TTC549 (cell line): ENCODE results near the gene ARHGAP42.
"Not testable (repeated sequence)": the region's sequence is repeated elsewhere in the genome, so short reads cannot be mapped to it uniquely, and the experiment has no call there.

Experiments used
- FAIRE-seq: peaks from 2 replicates; lab custom pipeline; 2012; peaks lifted over from hg19 to GRCh38; lab: Jason Lieb, UNC

The ARHGAP42 gene, protein sequence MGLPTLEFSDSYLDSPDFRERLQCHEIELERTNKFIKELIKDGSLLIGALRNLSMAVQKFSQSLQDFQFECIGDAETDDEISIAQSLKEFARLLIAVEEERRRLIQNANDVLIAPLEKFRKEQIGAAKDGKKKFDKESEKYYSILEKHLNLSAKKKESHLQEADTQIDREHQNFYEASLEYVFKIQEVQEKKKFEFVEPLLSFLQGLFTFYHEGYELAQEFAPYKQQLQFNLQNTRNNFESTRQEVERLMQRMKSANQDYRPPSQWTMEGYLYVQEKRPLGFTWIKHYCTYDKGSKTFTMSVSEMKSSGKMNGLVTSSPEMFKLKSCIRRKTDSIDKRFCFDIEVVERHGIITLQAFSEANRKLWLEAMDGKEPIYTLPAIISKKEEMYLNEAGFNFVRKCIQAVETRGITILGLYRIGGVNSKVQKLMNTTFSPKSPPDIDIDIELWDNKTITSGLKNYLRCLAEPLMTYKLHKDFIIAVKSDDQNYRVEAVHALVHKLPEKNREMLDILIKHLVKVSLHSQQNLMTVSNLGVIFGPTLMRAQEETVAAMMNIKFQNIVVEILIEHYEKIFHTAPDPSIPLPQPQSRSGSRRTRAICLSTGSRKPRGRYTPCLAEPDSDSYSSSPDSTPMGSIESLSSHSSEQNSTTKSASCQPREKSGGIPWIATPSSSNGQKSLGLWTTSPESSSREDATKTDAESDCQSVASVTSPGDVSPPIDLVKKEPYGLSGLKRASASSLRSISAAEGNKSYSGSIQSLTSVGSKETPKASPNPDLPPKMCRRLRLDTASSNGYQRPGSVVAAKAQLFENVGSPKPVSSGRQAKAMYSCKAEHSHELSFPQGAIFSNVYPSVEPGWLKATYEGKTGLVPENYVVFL

DNA sequence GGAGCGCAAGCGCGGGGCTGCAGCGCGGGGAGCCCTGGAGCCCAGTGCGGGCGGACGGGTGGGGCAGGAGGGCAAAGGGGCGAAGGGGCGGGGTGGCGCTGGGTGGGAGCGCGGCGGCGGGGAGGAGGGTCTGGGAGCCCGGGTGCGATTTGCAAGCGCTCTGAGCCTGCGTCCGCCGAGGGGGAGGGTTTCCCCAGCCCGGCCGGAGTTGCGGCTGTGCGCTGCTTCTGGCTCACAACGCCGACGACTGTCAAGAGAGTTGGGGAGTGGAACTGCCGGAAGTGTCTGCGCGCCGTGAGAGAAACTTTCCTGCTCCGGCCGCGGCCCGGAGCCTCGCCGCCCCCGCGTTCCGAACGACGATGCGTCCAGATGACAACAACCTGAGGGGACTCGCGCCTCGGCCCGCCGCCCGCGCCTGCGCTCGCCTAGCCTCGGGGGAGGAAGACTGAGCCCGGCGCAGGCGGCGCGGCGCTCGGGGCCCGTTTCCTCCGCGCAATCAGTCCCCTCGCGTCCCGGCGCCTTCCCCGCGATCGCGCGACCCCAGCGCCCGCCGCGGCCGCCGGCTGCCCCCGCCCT lies at the start of gene ARHGAP42:
ARHGAP42 (plus strand) TSS at position 235 of the 576 bp plus-strand sequence. CDS start 391 bp downstream, outside the sequence.
- FAIRE-seq = no peak

DNA sequence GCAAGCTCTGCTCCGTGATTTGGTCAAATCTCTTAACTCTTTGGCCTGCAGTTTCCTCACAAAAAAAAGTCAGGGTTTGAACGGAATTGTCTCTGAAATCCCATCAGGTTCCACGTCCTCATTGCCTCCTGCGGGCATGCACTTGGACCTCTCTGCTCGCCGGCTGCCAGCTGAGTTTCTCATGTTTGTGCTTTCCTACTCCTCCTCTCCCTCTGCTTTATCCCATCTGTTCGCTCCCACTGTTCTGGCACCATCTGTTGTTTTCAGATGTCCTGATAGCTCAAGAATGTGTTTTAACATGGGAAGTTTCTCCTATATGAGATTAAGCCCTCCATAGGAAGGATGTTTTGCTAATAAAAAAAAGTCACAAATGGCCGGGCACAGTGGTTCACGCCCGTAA lies 49.4 kb upstream of the ARHGAP42 start:
- peak; percentile 73 for FAIRE-seq

DNA sequence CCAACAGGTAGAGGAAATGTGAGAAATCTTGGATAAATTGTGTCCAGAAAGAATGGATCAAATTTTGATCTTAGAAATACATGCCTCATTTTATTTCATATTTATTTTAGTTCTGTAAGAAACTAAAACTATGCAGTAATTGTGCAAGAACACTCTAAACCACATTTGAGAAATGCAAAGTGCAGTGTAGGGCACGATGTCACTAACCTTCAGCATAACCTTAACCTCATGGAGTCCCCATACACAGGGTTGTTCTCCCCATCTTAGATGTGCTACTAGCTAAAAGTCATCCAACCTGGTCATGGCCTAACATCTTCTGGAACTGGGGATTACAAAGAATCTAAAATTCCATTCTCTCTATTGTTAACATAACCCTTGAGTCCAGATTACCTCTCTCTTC lies 48.4 kb upstream of the ARHGAP42 start:
- FAIRE-seq = no peak

DNA sequence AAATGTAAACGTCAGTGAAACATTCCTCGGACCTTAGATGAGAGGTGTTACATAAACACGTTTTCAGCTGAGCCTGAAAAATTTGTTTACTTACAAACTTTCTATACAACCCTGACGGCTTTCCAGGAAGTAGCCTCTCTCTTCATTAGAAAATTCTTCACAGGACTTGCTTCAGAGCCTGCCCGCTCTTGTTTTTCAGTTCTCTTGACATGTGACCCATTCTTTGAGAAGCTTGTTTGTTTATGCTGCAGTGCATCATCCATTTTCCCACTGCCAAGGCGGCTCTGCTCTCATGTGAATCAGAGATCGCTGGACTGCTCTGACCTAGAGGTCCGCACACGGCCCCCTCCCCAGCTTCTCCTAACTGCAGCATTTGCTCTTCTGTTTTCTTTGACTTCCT lies 47.9 kb upstream of the ARHGAP42 start:
- no peak for FAIRE-seq

DNA sequence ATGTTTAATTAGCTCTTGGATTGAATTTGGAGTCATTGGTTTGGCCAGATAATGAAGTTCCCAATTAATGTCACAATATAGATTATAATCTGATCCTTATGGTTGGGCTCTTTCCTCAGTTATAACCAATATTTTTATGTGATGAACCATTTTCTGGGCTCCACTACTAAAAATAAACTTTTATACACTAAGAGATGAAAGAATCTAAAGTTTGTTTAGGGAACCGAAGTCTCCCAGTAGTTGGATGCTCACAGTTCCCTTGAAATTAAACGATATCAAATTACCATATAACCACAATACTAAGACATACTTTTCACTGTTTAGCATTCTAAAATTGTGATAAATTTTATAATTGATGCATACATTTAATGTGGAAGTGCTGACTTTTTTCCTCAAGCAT lies 47.0 kb upstream of the ARHGAP42 start:
- no peak for FAIRE-seq

DNA sequence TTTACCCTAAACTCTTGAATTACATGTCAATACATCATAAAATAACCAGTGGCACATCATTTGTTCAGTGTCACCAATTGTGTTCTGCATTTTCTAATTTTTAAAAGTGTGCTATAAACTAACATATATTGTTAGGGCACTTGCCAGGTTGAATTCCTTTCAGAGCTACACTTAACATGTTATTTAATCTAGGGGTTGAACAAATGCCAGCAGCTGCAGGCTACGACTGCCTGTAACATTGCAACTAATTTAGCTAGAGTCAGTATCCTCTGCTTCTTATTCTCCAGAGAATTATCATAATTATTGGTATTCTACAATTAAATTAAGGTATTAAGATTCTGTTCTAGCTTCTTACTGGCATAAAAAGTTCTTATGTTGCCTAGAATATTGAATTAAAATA lies 46.4 kb upstream of the ARHGAP42 start:
- no peak for FAIRE-seq

DNA sequence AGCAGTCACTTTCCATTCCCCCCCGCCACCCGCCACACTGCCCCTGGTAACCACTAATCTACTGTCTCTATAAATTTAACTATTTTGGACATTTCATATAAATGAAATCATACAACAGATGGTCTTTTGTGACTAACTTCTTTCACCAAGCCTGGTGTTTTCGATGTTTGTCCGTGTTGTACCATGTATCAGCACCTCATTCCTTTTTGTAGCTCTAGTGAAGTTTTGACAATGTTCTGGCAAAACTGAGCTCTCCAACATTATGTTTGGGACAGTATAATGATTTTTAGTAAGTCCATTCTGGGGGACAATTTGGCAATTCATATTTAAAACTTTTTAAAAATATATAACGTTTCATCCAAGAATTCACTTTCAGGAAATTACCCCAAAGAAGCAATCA lies 45.6 kb upstream of the ARHGAP42 start:
- FAIRE-seq = no peak

DNA sequence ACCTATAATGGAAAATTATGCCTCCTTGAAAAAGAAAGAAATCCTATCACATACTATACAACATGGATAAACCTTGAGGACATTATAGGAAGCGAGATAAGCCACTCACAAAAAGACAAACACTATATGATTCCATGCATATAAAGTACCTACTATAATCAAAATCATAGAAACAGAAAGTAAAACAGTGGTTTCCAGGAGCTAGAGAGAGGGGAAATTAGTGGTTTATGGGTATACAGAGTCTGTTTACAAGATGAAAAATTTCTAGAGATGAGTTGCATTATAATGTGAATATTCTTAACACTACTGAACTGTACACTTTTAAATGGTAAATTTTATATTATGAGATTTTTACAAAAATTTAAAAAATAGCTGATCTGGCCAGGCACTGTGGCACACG lies 40.5 kb upstream of the ARHGAP42 start:
- FAIRE-seq = no peak

DNA sequence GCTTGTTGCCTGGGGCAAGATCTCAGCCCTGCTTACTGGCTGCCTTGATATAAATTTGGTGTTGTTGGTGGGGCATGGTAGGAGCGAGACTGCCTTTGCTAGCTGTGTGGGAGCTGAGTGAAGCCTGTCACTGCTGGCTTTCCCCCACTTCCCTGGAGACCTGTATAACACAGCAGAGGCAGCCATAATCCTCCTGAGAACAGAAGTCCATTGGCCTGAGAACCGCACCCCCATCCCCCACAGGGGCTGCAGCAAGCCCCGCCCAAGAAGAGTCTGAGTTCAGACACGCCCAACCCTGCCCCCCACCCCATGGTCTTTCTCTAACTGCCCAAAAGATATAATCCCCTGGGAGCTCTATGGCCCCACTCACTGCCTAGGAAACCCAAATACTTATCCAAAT lies 39.2 kb upstream of the ARHGAP42 start:
- no peak for FAIRE-seq

DNA sequence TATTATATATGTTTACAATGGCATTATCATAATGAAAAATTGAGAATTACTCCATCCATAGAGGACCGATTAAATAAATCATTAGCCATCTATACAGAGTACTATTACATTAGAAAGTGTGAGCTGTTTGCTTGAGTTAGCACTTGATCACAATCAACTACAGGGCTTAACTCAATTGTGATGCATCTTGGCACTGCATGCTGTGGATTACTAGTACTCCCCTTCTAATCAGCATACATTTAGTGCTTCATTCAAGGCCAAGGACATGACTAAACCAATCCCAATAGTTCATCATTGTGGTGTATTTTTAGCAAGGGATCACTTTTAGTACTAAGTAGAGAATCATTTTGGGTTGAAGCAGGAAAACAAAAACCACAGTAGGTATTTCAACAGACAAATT lies 23.5 kb upstream of the ARHGAP42 start:
- FAIRE-seq = no peak

DNA sequence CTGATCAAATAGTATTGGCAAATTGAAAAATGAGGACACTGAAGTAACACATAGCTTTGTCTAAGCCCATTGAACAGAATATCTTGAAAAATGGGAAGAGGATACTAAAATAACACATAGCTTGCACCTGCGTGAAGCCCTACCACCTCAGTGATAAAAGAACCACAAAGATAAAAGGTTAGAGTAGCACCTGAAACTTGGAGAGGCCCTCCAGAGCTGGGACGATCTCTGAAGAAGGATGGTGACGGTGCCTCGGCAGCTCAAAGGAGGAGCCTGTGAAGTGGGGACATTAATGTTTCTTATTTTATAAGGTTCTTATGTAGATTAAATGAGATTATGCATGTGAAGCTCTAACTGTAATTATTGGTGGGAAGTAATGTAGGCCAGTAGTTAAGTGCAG lies 23.1 kb upstream of the ARHGAP42 start:
- no peak for FAIRE-seq

DNA sequence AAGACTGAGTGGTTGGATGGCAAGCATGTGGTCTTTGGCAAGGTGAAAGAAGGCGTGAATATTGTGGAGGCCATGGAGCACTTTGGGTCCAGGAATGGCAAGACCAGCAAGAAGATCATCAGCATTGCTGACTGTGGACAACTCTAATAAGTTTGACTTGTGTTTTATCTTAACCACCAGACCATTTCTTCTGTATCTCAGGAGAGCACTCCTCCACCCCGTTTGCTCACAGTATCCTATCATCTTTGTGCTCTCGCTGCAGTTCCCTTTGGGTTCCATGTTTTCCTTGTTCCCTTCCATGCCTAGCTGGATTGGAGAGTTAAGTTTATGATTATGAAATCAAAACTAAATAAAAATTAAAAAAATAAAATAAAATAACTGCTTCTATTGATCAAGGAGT lies 20.3 kb upstream of the ARHGAP42 start:
- not testable (repeated sequence) for FAIRE-seq

DNA sequence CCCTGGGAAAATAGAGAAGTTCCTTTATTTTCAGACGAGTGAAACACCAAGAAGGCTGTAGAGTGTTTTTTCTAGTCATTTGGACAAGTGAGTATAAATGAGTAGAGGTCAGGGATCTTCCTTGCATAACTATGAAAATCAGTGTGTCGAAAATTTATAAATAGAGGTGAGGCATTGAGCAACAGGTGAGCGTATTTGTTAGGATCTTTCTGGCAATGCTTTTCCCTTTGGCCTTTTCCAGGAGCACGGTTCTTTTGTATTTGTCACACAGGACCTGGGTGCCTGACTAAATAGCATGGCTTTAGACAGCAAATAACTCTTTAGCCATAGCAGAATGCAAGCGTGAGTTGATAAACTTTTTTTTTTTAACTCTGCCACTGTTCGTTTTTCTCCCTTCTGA lies 19.6 kb upstream of the ARHGAP42 start:
- FAIRE-seq = no peak

DNA sequence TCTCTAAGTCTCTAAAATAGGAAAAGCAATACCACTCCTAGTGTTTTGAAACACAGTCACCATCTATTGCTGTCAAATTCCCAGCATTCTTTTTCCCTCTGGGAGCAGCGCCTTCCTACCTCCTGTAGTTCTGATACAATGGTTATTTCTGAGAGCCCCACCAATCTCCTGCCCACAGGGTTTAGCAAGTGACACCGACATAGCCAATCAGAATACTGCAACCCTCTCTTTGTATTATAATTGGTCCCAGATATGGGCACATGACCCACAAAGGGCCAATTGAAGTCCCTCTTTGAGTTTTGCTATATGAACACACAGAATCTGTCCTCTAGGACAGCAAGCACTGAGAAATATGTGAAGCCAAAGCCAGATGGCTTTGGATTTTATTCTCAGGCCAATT lies 16.9 kb upstream of the ARHGAP42 start:
- FAIRE-seq = no peak

DNA sequence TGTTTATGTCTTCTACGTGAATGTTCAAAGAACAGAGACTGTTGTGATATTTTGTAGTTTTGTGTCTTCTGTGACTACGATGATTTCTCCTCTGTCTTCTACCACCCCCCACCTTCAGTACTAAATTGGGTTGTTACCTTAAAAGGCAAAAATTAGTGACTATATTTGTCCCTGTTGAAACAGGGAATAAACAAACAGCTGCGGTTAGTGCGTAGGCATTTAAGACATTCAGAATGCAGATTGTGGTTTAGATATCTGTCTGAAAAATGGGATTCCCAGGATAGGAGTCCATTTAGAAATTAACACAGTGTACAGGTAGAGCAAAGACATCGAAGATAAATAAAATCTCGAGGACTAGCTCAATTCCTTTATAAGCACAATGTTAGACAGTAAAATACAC lies 15.6 kb upstream of the ARHGAP42 start:
- no peak for FAIRE-seq

DNA sequence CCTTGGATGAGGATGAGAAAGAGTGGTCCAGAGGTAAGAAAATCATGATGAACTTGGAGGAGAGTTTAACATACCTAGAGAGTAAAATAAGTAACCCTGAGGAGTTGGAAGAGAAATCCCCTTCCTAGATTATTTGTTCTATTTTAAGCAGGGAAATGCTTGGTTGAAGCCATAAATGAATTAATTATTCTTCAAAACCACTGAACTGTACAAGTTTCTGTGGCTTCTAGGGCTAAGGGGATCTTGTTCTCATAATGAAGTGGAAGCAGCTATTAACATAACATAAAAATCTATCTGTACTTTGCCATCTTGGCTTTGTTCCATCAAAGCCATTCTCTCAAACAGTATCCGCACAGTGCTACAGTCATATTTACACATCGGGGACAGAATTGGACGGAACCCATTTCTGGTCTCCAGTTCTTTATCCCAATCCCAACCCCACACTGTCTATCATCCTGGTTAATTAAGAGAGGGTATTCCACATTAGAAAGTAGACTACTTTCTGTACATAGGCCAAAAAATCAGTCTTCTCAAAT lies 14.5 kb upstream of the ARHGAP42 start:
- FAIRE-seq = no peak

DNA sequence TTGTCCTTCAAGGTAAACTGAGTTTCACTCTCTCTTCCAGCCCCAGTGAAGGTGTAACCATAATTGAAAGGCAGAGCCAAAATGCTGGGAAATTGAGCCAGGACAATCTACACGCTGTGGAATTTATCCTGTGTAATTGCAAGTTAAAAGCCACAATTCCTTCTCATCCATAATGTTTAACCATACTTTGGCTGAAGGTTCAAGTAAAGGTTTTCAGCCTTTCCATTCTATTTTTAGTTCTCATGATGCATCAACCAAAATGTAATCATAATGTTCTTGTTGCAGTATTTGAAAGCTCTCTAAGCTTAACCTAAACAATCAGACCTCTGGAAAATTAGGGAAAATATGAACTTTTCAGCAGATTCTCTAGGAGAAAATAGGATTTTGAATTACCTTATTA lies 14.0 kb upstream of the ARHGAP42 start:
- FAIRE-seq = no peak

DNA sequence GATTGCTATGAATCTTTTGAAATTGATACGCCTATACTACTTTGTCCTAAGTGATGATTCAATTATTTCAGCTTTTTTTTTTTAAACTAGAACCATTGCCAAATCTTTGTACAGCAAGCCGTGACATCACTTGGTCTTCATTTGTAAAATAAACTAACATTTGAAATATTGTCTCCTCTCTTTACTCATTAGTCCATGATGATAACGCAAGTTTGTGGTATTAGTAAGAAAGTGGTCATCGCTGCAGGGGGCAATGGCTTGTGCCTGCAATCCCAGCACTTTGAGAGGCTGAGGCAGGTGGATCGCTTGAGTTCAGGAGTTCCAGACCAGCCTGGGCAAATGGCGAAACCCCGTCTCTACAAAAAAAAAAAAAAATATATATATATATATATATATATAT lies 12.9 kb upstream of the ARHGAP42 start:
- FAIRE-seq = no peak

DNA sequence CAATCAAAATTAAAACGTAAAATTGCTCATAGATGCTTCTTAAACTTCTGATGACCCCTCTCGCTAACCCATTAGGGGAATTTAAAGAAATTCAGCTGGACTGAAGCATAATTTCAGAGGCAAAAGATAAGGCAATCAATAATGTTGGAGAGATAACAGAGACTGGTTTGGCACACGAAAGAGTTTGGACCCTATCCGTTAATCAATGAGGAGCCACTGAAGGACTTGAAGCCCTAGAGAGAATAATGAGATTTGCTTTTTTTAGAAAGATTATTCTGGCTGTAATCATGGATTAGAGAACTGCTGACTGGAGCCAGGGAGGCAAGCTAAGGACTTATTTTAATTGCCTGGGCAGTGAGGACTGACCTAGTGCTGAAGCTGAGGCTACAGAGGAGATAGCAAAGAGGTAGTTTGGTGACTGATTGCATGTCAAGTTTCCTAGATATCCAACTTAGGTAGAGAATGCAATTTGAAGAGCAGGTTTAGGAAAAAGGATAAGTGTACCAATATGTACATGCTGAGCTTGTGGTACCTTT lies 11.9 kb upstream of the ARHGAP42 start:
- FAIRE-seq = no peak

DNA sequence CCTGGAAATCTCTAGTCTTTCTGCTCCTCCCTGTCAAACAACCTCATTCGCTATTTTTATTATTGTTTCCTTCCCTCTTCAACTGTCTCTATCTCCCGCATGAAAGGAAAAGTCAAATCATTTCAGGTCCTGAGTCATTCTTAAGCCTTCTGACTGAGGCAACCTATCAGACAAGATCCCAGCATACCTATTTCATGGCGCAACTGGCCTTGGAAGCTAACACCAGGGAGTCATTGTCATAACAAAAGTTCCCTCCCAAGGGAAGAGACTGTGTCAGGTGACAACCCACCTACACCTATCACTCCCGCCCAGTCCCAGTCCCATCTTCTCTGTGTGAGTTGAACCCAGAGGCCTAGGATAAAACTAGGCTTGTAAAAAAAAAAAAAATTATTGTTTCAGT lies 10.2 kb upstream of the ARHGAP42 start:
- FAIRE-seq = no peak

DNA sequence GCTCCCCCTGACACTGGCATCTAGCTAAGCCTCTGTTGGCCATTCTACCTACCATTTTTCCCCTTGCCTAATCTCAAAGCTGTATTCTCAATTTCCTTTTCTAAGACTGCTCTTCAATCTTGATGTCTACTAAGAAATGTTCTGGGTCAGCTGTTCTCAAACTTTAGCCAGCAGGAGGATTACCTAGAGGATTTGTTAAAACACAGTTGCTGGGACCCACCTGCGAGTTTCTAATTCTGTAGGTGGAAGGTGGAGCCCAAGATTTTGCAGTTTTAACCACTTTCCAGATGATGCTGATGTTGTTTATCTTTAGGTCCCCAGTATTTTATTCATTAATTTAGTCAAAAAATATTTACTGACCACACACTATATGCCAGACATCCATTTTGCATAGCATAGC lies 9.3 kb upstream of the ARHGAP42 start:
- FAIRE-seq = no peak

DNA sequence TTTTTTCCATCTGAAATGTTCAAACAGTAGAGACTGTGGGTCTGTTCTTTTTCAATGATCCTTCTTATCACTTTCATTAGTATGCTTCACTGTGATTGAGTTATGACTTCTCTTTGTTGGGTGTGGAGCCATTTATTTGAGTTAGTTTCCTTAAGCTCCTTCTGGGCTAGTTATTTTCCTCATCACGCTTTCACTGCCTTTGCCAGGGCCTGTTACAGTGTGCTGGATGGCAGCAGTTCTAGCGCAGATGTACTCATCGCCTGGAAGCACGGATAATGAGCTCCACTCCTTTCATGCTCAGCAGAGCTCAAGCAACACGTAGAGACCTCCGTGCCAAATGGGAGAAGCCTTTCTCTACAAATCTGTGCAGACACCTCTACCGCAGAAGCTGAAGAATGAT lies 7.0 kb upstream of the ARHGAP42 start:
- no peak for FAIRE-seq

DNA sequence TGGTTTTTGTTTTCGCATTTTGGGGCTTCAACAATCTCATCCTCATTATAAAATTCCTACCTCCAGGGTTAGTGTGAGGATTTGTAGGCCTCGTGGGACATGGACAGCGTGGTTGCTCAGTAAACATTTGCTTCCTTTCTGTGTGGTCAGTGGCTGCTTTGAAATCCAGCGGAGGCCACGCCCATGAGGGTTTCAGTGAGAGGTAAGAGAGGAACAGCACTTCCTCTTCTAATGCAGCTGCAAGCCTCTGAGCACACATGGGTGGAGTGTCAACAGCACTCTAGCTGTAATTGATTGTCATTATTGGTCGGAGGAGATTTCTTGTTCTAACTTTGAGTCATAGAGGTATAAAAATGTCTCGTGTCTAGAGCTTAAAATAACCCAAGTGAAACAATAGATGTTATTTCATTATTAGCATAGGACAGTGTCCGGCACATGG lies 6.0 kb upstream of the ARHGAP42 start:
- no peak for FAIRE-seq
